Posterior cingulate gyrus (tissue), 11 donors: ENCODE measurements around the gene TAOK3.

Experiments
- DNase-seq, 10 donors: peaks; one replicate each; pipeline versions ENCODE4 v3.0.0 to v3.0.0-alpha.2; 2020 to 2021; ENCODE audit warnings: mixed read lengths in 3 of 10
- intact Hi-C: fragments of 100-400 bp; cut with DNase I; formaldehyde crosslinking; loops from one replicate; pipeline ENCODE4 v1.15.1; 2023

TAOK3 gene

GRCh38 chr12:118119449-118119879 is 253.2 kb downstream of the TAOK3 start:
- intact Hi-C loops = no loop called here
- DNase-seq = peak in 2 of 10 donors; percentile 47 to 60

- intact Hi-C loops = no loop called here
- DNase-seq = peak in 2 of 10 donors; percentile 9 to 24
These were observed 263.6 kb downstream of the TAOK3 start for GRCh38 chr12:118109088-118109487.

GRCh38 chr12:118107694-118108093 is 265.0 kb downstream of the TAOK3 start:
- intact Hi-C loops = no loop called here

GRCh38 chr12:118107011-118107410 is 265.7 kb downstream of the TAOK3 start:
- intact Hi-C loops = no loop called here
- DNase-seq = peak in 3 of 10 donors; percentile 2 to 7 (median 4)

More at GRCh38 chr12:118107694-118108093, 265.0 kb downstream of the TAOK3 start:
- peak in 3 of 10 donors; percentile 17 to 40 (median 33) for DNase-seq

- DNase-seq = peak; percentile 11 to 90 (median 32)
- intact Hi-C loops = no loop called here
These were observed 268.9 kb downstream of the TAOK3 start, which contains the start of gene VSIG10 for GRCh38 chr12:118103601-118104382. Gene VSIG10 (minus strand): TSS chr12:118104011. CDS start chr12:118103671, 340 bp downstream.

GRCh38 chr12:118103201-118103600 is 269.5 kb downstream of the TAOK3 start:
- intact Hi-C loops = no loop called here
- peak in 8 of 10 donors; percentile 6 to 87 (median 28) for DNase-seq

- peak in 1 of 10 donors; percentile 19 for DNase-seq
- intact Hi-C loops = no loop called here
These were observed 270.1 kb downstream of the TAOK3 start for GRCh38 chr12:118102609-118103008.

- DNase-seq = no peak
- intact Hi-C loops = no loop called here
These were observed 270.6 kb downstream of the TAOK3 start for GRCh38 chr12:118102070-118102469.

- intact Hi-C loops = no loop called here
These were observed 271.7 kb downstream of the TAOK3 start for GRCh38 chr12:118101051-118101450.

More at GRCh38 chr12:118101051-118101450, 271.7 kb downstream of the TAOK3 start:
- DNase-seq = no peak
